ENCODE results near the gene RERG.

RERG gene

DNA sequence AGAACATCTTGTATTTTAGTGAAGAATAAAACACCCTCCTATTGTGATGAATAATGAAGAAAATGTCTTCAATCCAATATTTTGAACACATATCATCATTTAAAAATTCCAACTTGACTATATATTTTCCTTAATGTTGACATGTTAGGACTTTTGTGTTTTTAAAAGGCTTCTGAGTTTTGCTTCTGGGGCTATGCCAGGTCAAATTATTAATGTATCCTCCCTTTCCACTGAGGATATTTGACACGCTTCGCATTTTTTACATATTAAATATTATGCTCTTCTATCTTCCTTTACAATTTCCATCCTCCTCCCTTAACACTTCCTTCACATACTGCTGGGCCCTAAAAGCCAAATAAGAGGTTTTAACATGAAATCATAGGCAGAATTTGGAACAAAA lies 20.6 kb downstream of the RERG start:
- no peak for TF ChIP-seq ZFX (IDR thresholded peaks at IDR 0.05)
- TF ChIP-seq, protein P1, sequence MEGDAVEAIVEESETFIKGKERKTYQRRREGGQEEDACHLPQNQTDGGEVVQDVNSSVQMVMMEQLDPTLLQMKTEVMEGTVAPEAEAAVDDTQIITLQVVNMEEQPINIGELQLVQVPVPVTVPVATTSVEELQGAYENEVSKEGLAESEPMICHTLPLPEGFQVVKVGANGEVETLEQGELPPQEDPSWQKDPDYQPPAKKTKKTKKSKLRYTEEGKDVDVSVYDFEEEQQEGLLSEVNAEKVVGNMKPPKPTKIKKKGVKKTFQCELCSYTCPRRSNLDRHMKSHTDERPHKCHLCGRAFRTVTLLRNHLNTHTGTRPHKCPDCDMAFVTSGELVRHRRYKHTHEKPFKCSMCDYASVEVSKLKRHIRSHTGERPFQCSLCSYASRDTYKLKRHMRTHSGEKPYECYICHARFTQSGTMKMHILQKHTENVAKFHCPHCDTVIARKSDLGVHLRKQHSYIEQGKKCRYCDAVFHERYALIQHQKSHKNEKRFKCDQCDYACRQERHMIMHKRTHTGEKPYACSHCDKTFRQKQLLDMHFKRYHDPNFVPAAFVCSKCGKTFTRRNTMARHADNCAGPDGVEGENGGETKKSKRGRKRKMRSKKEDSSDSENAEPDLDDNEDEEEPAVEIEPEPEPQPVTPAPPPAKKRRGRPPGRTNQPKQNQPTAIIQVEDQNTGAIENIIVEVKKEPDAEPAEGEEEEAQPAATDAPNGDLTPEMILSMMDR (conservative IDR thresholded peaks at IDR 0.05) = no peak
- no peak overlapping the region for H3K27ac ChIP-seq

DNA sequence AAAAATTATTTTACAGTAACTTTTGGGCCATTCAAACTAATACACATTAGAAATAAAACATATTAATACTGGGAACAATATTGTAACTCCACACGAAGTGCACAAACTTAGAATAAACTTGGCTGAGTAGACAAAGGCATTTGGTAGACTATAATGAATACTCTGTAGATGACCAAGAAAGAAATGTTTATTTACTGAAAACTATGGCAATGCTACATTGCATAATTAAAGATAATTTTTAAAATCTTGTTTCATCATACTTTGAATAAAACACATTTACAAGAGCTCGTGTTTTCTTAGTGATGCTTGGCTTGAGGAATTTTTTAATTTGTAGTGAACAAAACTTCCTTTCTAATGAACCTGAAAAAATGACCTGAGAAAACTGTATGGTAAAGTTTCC lies 21.3 kb downstream of the RERG start:
- H3K27ac ChIP-seq = no peak overlapping the region
- TF ChIP-seq, protein P1 (conservative IDR thresholded peaks at IDR 0.05) = no peak
- TF ChIP-seq ZFX (IDR thresholded peaks at IDR 0.05) = no peak

DNA sequence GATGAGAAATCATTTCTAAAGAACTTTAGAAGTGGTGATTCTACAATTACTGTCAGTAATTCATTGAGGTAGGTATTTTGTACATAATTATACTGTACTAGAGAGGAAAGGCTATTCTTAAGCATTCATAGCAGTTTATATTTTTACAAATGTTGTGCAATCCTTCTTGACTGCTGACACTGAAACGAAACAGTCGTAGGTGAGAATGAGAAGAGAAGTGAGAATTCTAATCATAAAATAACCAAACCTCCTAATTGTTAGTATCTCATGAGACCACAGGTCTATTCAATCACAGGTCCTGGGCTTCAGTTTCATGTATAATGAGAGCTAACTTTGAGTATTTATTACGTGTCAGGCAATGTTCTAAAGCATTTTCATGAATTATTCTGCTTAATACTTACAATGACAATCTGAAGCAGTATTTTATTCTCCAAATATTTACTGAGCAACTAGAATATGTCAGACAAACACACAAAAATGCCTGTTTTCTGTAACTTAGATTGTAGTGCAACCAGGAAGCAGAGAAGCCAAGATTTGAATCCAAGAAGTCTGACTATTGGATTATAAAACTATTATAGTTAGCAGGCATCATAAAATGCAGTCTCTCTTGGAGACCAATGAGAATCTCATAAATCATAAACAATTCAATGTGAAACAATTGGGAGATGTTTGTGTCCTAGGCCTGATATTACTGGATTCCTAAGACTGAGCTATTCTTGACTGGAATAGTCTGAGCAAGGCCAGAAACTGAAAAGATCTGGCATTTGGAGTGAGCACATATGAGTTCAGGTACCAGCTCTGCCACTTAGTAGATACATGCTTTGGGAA lies 24.3 kb downstream of the RERG start:
- H3K27ac ChIP-seq = no peak overlapping the region
- TF ChIP-seq, protein P1 (conservative IDR thresholded peaks at IDR 0.05) = no peak
- TF ChIP-seq ZFX (IDR thresholded peaks at IDR 0.05) = no peak

- TF ChIP-seq ZFX (IDR thresholded peaks at IDR 0.05) = no peak
- TF ChIP-seq, protein P1 (conservative IDR thresholded peaks at IDR 0.05) = no peak
- H3K27ac ChIP-seq = no peak overlapping the region
Observed at GRCh38 chr12:15196221-15196620, 25.0 kb downstream of the RERG start.

DNA sequence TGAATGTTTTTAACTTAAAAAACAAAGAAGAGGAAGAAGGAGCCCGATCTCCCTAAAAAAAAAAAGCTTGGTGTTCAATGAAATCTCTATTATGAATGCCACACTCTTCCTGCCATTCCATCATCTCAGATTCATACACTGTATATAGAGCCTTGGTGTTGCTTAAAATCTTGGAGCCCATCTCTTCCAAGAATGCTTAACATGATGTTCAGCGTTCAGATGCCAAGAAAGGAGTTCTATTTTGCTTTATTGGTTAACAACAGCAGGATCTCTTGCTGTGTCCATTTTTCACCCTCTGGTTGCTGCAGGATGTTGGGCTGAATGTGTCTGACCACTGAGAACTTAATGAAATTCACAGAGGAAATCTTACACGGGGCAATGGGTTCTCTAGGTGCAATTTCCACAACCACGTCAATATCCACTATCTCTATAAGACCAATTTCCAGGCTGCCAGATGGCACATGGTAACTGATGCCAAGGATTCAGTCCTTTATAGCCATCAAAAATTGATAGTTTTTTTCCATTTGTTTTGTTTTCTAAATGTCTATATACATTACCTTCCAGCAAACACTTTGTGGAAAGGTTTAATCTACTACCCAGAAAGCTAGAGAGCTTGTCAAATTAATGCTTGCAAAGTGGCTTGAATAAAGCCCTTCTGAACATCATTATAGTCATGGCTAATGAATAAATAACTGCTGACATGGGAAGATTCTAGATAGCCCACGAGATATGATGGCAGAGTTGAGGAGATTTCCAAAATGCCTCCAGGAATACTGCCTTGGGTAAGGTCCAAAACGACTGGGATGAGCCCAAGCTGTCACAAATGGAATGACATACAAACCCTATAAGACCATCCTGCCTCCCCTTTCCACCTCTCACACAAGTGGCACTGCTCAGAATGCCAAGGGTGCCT lies 26.5 kb downstream of the RERG start:
- no peak overlapping the region for H3K27ac ChIP-seq
- TF ChIP-seq, protein P1 (conservative IDR thresholded peaks at IDR 0.05) = no peak
- no peak for TF ChIP-seq ZFX (IDR thresholded peaks at IDR 0.05)

- TF ChIP-seq ZFX (IDR thresholded peaks at IDR 0.05) = no peak
- TF ChIP-seq, protein P1 (conservative IDR thresholded peaks at IDR 0.05) = no peak
Observed at GRCh38 chr12:15193946-15194345, 27.3 kb downstream of the RERG start.

GRCh38 chr12:15192720-15193119 lies 28.5 kb downstream of the RERG start:
- no peak overlapping the region for H3K27ac ChIP-seq
- TF ChIP-seq ZFX (IDR thresholded peaks at IDR 0.05) = no peak
- TF ChIP-seq, protein P1 (conservative IDR thresholded peaks at IDR 0.05) = no peak

More at GRCh38 chr12:15193946-15194345, 27.3 kb downstream of the RERG start:
- H3K27ac ChIP-seq = no peak overlapping the region
